Measurements from ENCODE around the gene FIS1.

FIS1 gene

GRCh38 chr7:101241443-101242349 is 3.2 kb downstream of the FIS1 start:
- H3K9me3 Mint-ChIP-seq: no peaks in the 10 kb centered on the region
- H3K27me3 Mint-ChIP-seq (ENCODE audit: low read depth): no peaks in the 10 kb centered on the region
- H3K4me1 Mint-ChIP-seq (ENCODE audit: low read depth): peaks cover 20% of the 10 kb centered on the region
- H3K36me3 Mint-ChIP-seq (ENCODE audit: low read depth): peaks cover 4% of the 10 kb centered on the region
- no peak overlapping the region for H3K4me3 Mint-ChIP-seq
- no peak overlapping the region for H3K27ac Mint-ChIP-seq

GRCh38 chr7:101241015-101241363 is 3.9 kb downstream of the FIS1 start:
- Mint-ChIP-seq H3K4me3 (no peak overlapping the region), H3K27ac (no peak overlapping the region), H3K27me3 (ENCODE audit: low read depth) (no peaks in the 10 kb centered on the region), H3K36me3 (ENCODE audit: low read depth) (peaks cover 4% of the 10 kb centered on the region), H3K4me1 (ENCODE audit: low read depth) (peaks cover 20% of the 10 kb centered on the region), H3K9me3 (no peaks in the 10 kb centered on the region)

GRCh38 chr7:101240226-101241014 is 4.5 kb downstream of the FIS1 start:
- no peak overlapping the region for H3K27ac Mint-ChIP-seq

DNA sequence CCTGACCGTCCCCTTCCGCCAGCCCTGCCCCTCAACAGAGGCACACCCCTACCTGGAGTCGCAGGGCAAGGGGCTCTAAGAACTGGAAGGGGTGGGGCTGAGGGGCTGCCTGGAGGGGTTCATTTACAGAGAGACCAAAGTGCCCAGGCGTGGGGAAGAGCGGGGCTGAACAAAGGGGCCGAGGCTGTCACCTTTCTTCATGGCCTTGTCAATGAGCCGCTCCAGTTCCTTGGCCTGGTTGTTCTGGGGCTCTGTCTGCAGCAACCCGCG is 5.0 kb downstream of the FIS1 start:
- H3K27me3 Mint-ChIP-seq (ENCODE audit: low read depth): no peaks in the 10 kb centered on the region
- no peak overlapping the region for H3K4me3 Mint-ChIP-seq
- H3K36me3 Mint-ChIP-seq (ENCODE audit: low read depth): peaks cover 3% of the 10 kb centered on the region
- H3K4me1 Mint-ChIP-seq (ENCODE audit: low read depth): peaks cover 10% of the 10 kb centered on the region
- no peaks in the 10 kb centered on the region for H3K9me3 Mint-ChIP-seq
- no peak overlapping the region for H3K27ac Mint-ChIP-seq

More at GRCh38 chr7:101240226-101241014, 4.5 kb downstream of the FIS1 start:
- Mint-ChIP-seq H3K36me3 (ENCODE audit: low read depth) (peaks cover 4% of the 10 kb centered on the region), H3K27me3 (ENCODE audit: low read depth) (no peaks in the 10 kb centered on the region), H3K4me3 (no peak overlapping the region), H3K4me1 (ENCODE audit: low read depth) (peaks cover 14% of the 10 kb centered on the region), H3K9me3 (no peaks in the 10 kb centered on the region)

- no peaks in the 10 kb centered on the region for H3K27me3 Mint-ChIP-seq (ENCODE audit: low read depth)
- H3K9me3 Mint-ChIP-seq: no peaks in the 10 kb centered on the region
- no peak overlapping the region for H3K4me3 Mint-ChIP-seq
- peaks cover 3% of the 10 kb centered on the region for H3K36me3 Mint-ChIP-seq (ENCODE audit: low read depth)
- H3K4me1 Mint-ChIP-seq (ENCODE audit: low read depth): peaks cover 10% of the 10 kb centered on the region
- H3K27ac Mint-ChIP-seq: no peak overlapping the region
These were observed 5.5 kb downstream of the FIS1 start for GRCh38 chr7:101239191-101239950.

GRCh38 chr7:101238226-101239182 is 6.4 kb downstream of the FIS1 start:
- peaks cover 3% of the 10 kb centered on the region for H3K36me3 Mint-ChIP-seq (ENCODE audit: low read depth)
- H3K4me1 Mint-ChIP-seq (ENCODE audit: low read depth): peaks cover 6% of the 10 kb centered on the region
- H3K27ac Mint-ChIP-seq: no peak overlapping the region
- no peak overlapping the region for H3K4me3 Mint-ChIP-seq
- H3K9me3 Mint-ChIP-seq: no peaks in the 10 kb centered on the region
- H3K27me3 Mint-ChIP-seq (ENCODE audit: low read depth): no peaks in the 10 kb centered on the region

DNA sequence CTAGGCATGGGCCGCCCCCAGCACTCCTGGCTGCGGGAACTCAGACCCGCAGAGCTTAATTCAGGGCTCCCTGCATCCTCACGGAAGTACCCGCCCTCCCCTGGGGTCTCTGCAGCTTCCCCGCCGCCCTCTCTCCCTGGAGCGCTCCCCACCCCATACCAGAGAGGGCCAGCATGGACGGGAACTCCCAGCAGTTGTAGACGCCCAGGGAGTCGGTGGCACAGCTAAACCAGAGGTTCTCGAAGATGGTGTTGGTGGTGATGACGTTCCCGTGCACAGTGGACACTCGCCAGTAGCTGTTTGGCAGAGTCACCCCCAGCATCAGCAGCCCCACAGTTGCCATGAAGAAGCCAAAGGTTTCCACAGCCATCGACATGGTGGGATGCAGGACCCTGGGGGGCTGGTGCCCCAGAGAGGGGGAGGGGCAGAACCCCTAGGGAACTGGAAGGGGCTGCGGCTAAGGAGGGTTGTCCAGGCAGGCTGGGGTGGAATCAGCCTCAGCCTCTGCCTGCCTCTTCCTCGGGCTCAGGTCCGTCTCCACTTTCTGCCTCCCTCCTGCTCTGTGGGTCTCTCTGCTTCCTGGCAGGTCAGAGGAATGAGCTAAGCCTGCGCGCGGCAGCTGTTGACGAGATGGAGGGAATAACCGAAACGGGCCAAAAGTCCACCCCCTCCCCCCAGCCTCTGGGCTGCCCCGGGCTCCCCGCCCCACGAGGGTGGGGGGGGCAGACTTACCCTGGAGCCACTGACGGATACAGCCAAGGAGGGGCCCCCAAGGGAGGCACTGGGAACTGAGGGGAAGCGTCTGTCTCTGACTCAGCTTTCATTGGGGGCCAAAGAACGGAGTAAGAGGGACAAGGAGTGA is 7.4 kb downstream of the FIS1 start, which contains the start of gene CLDN15:
Gene CLDN15, minus strand, starts transcription at position 597 of the 862 bp plus-strand sequence. Its CDS starts 221 bp downstream, at position 376.
- Mint-ChIP-seq H3K36me3 (ENCODE audit: low read depth) (peaks cover 5% of the 10 kb centered on the region), H3K4me1 (ENCODE audit: low read depth) (peaks cover 1% of the 10 kb centered on the region), H3K4me3 (no peak within 1 kb of the TSS), H3K27ac (no peak within 1 kb of the TSS), H3K27me3 (ENCODE audit: low read depth) (no peaks in the 10 kb centered on the region), H3K9me3 (no peaks in the 10 kb centered on the region)

- Mint-ChIP-seq H3K4me1 (ENCODE audit: low read depth) (peaks cover 1% of the 10 kb centered on the region), H3K9me3 (no peaks in the 10 kb centered on the region), H3K27me3 (ENCODE audit: low read depth) (no peaks in the 10 kb centered on the region), H3K27ac (no peak overlapping the region), H3K36me3 (ENCODE audit: low read depth) (peaks cover 5% of the 10 kb centered on the region), H3K4me3 (no peak overlapping the region)
These were observed 8.5 kb downstream of the FIS1 start for GRCh38 chr7:101236292-101236835.

- Mint-ChIP-seq H3K4me1 (ENCODE audit: low read depth) (no peaks in the 10 kb centered on the region), H3K27me3 (ENCODE audit: low read depth) (no peaks in the 10 kb centered on the region), H3K36me3 (ENCODE audit: low read depth) (peaks cover 7% of the 10 kb centered on the region), H3K27ac (no peak overlapping the region), H3K4me3 (no peak overlapping the region), H3K9me3 (no peaks in the 10 kb centered on the region)
These were observed 9.4 kb downstream of the FIS1 start for GRCh38 chr7:101235522-101235921.

DNA sequence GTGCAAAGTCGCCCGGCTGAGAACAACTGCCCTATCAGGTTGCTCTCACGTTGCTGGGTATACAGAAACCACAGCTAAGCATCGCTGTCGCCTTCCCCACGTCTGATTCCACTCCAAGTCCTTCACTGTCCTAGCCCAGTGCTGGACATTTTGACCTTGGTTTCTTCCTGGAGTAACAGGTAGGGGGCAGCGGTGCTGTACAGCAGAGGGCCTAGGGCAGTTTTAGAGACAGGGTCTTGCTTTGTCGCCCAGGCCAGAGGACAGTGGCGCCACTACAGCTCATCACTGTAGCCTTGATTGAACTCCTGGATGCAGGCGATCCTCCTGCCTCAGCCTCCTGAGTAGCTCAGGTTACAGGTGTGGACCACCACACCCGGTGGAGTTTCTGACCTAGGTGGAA is 9.8 kb downstream of the FIS1 start:
- Mint-ChIP-seq H3K9me3 (no peaks in the 10 kb centered on the region), H3K27ac (no peak overlapping the region)

GRCh38 chr7:101234636-101235035 is 10.2 kb downstream of the FIS1 start:
- no peaks in the 10 kb centered on the region for H3K9me3 Mint-ChIP-seq
- H3K27ac Mint-ChIP-seq: no peak overlapping the region
- H3K36me3 Mint-ChIP-seq (ENCODE audit: low read depth): peaks cover 7% of the 10 kb centered on the region
- no peaks in the 10 kb centered on the region for H3K4me1 Mint-ChIP-seq (ENCODE audit: low read depth)
- H3K4me3 Mint-ChIP-seq: no peak overlapping the region
- no peaks in the 10 kb centered on the region for H3K27me3 Mint-ChIP-seq (ENCODE audit: low read depth)

More for the DNA sequence above, 9.8 kb downstream of the FIS1 start:
- Mint-ChIP-seq H3K27me3 (ENCODE audit: low read depth) (no peaks in the 10 kb centered on the region), H3K36me3 (ENCODE audit: low read depth) (peaks cover 7% of the 10 kb centered on the region), H3K4me1 (ENCODE audit: low read depth) (no peaks in the 10 kb centered on the region), H3K4me3 (no peak overlapping the region)

DNA sequence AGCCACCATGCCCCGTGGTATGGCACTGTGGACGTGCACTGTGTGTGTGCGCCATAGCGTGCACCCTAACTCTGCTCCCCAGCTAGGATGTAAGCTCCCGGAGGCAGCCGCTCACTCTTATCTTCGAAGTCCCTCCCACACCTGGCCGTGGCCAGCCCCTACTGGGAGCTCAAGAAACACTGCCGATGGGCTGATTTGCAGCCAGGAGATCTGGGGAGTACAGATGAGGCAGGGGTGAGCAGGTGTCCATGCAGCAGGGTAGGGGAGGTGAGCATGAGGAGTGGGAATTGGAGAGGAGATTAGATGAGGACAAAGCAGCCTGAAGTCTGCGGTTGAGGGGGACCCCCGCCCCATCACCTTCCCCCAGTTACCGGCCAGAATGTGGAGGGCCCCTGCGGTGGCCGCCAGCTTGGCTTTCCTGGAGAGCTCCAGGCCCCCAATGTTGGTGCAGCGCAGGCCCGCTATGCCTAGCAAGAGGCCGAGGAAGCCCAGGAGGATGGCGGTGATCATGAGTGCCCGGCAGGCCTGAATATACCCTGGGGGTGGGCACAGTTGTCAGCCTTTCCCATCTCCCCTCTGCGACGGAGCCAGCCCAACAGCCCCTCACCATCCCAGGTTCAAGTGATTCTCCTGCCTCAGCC is 10.9 kb downstream of the FIS1 start:
- no peaks in the 10 kb centered on the region for H3K9me3 Mint-ChIP-seq
- H3K4me3 Mint-ChIP-seq: no peak overlapping the region
- no peaks in the 10 kb centered on the region for H3K4me1 Mint-ChIP-seq (ENCODE audit: low read depth)
- no peaks in the 10 kb centered on the region for H3K27me3 Mint-ChIP-seq (ENCODE audit: low read depth)
- H3K27ac Mint-ChIP-seq: no peak overlapping the region
- H3K36me3 Mint-ChIP-seq (ENCODE audit: low read depth): peaks cover 7% of the 10 kb centered on the region

Data from T-helper 1 cell treated with Interleukin-12 subunit alpha and Interleukin-12 subunit beta and Interleukin-4 antibody, amounts not matched to agents 30 μg/mL and 1 μg/mL, for 36 hours (primary cell).